ENCODE results near the gene ALKBH8. TPM values are rescaled to one million over a fixed set of nuclear protein-coding genes. Genes with fewer than 3 reads are reported as not detected.

ALKBH8 gene
- total and polyA plus RNA-seq, 4 donors, result 2.5 to 4.7 (median 3.0) TPM

- Histone ChIP-seq H3K36me3 (ENCODE audit: control insufficient read depth in 4 of 4, insufficient read depth in 3 of 4, low read depth in 1 of 4, low read length in 3 of 4) (no peaks in the 10 kb centered on the region), H3K4me1 (ENCODE audit: control insufficient read depth in 4 of 4, insufficient read depth in 4 of 4, low read length in 3 of 4) (peaks cover 0 to 18% (median 13%) of the 10 kb centered on the region in 4 donors), H3K9me3 (ENCODE audit: control insufficient read depth in 4 of 4, low read length in 3 of 4) (no peaks in the 10 kb centered on the region), H3K27ac (ENCODE audit: low read depth in 1 of 2, low read length in 2 of 2) (peak overlapping the region; percentile 89), H3K4me3 (ENCODE audit: low read depth in 1 of 3, low read length in 3 of 3) (peak overlapping the region; percentile 78 to 93 (median 87)), H3K27me3 (ENCODE audit: control insufficient read depth in 4 of 4, insufficient read depth in 4 of 4, low read length in 3 of 4) (no peaks in the 10 kb centered on the region), H3K9ac (ENCODE audit: low read depth in 1 of 2, low read length in 2 of 2) (peak overlapping the region; percentile 9 to 89)
- DNase-seq (ENCODE audit: low spot score), result no peak
- WGBS, result 15% methylated on average over 6 of the region's 6 CpGs
- TF ChIP-seq YY1 (IDR thresholded peaks at IDR 0.05), result no peak
- TF ChIP-seq FOXA2 (IDR thresholded peaks at IDR 0.05), result no peak
- TF ChIP-seq EGR1 (IDR thresholded peaks at IDR 0.05; ENCODE audit: low read depth in 2 of 2), result no peak
- TF ChIP-seq, protein P1, sequence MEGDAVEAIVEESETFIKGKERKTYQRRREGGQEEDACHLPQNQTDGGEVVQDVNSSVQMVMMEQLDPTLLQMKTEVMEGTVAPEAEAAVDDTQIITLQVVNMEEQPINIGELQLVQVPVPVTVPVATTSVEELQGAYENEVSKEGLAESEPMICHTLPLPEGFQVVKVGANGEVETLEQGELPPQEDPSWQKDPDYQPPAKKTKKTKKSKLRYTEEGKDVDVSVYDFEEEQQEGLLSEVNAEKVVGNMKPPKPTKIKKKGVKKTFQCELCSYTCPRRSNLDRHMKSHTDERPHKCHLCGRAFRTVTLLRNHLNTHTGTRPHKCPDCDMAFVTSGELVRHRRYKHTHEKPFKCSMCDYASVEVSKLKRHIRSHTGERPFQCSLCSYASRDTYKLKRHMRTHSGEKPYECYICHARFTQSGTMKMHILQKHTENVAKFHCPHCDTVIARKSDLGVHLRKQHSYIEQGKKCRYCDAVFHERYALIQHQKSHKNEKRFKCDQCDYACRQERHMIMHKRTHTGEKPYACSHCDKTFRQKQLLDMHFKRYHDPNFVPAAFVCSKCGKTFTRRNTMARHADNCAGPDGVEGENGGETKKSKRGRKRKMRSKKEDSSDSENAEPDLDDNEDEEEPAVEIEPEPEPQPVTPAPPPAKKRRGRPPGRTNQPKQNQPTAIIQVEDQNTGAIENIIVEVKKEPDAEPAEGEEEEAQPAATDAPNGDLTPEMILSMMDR (IDR thresholded peaks at IDR 0.05; ENCODE audit: low read depth, low read length, missing input control), result no peak
- no peak for TF ChIP-seq RAD21 (IDR thresholded peaks at IDR 0.05)
- no peak for TF ChIP-seq FOXA1 (IDR thresholded peaks at IDR 0.05)
- TF ChIP-seq RXRA (IDR thresholded peaks at IDR 0.05), result no peak
- TF ChIP-seq, protein P2, sequence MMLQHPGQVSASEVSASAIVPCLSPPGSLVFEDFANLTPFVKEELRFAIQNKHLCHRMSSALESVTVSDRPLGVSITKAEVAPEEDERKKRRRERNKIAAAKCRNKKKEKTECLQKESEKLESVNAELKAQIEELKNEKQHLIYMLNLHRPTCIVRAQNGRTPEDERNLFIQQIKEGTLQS (IDR thresholded peaks at IDR 0.05), result no peak
Observed at GRCh38 chr11:107564877-107565218, 687 bp downstream of the ALKBH8 start.

DNA sequence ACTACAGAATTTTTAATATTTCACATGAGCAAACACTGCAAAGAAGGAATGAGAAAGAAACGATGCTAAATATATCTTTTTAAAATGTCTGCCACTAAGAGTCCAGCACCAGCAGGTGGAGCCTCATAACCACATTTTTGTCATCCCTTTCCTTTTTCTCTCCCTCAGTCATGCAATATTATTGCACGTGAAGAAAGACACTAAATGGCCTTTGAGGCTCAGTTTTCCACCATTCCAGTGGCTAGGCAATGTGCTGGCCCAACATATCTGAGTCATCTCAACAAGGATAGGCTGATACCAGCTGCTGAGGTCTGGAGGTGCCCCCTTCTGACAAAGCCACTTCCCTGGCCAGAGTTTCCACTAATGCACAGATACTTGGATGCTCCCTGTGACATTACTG is 1.8 kb downstream of the ALKBH8 start:
- H3K4me3 ChIP-seq (ENCODE audit: low read depth in 1 of 3, low read length in 3 of 3), result no peak overlapping the region
- H3K27ac ChIP-seq (ENCODE audit: low read depth in 1 of 2, low read length in 2 of 2), result no peak overlapping the region
- 2% methylated on average over 2 of the region's 2 CpGs for WGBS

More for the DNA sequence above, 1.8 kb downstream of the ALKBH8 start:
- H3K36me3 ChIP-seq (ENCODE audit: control insufficient read depth in 4 of 4, insufficient read depth in 3 of 4, low read depth in 1 of 4, low read length in 3 of 4), result peaks cover 0 to 3% (median under 1%) of the 10 kb centered on the region in 4 donors
- no peak overlapping the region for H3K9ac ChIP-seq (ENCODE audit: low read depth in 1 of 2, low read length in 2 of 2)
- no peaks in the 10 kb centered on the region for H3K9me3 ChIP-seq (ENCODE audit: control insufficient read depth in 4 of 4, low read length in 3 of 4)
- DNase-seq (ENCODE audit: low spot score), result no peak
- TF ChIP-seq YY1 (IDR thresholded peaks at IDR 0.05) (peak; percentile 52), RAD21 (IDR thresholded peaks at IDR 0.05) (peak; percentile 80), RXRA (IDR thresholded peaks at IDR 0.05) (no peak), SP1 (IDR thresholded peaks at IDR 0.05) (no peak), NR2F2 (IDR thresholded peaks at IDR 0.05) (no peak), GABPA (IDR thresholded peaks at IDR 0.05 in 1 of 2, conservative IDR thresholded peaks at IDR 0.05 in 1 of 2) (no peak), TAF1 (conservative IDR thresholded peaks at IDR 0.05) (no peak), FOXA2 (IDR thresholded peaks at IDR 0.05) (no peak), FOXA1 (IDR thresholded peaks at IDR 0.05) (no peak), HNF4A (conservative IDR thresholded peaks at IDR 0.05) (no peak), JUND (IDR thresholded peaks at IDR 0.05) (no peak), REST (IDR thresholded peaks at IDR 0.05) (no peak), EGR1 (IDR thresholded peaks at IDR 0.05; ENCODE audit: low read depth in 2 of 2) (no peak), HNF4G (IDR thresholded peaks at IDR 0.05) (no peak)
- TF ChIP-seq, protein P2 (IDR thresholded peaks at IDR 0.05), result no peak
- TF ChIP-seq, protein P3, sequence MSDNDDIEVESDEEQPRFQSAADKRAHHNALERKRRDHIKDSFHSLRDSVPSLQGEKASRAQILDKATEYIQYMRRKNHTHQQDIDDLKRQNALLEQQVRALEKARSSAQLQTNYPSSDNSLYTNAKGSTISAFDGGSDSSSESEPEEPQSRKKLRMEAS (IDR thresholded peaks at IDR 0.05), result no peak
- TF ChIP-seq, protein P1 (IDR thresholded peaks at IDR 0.05; ENCODE audit: low read depth, low read length, missing input control), result peak; percentile 61
- H3K27me3 ChIP-seq (ENCODE audit: control insufficient read depth in 4 of 4, insufficient read depth in 4 of 4, low read length in 3 of 4), result no peaks in the 10 kb centered on the region
- peaks cover 0 to 18% (median 13%) of the 10 kb centered on the region in 4 donors for H3K4me1 ChIP-seq (ENCODE audit: control insufficient read depth in 4 of 4, insufficient read depth in 4 of 4, low read length in 3 of 4)
